GM19351 (cell line): ENCODE measurements around the gene SPTBN4.
A peak's percentile ranks its signal among the peaks of the same experiment; 100 is the strongest.
"Not testable (repeated sequence)": the region's sequence is repeated elsewhere in the genome, so short reads cannot be mapped to it uniquely, and the experiment has no call there.

Experiments
- ATAC-seq: cut with Tn5 transposase; IDR thresholded peaks from one replicate; pipeline ENCODE4 v1.9.1; 2021; ENCODE audit warnings: mild to moderate bottlenecking, moderate library complexity; ENCODE audit not compliant: unreplicated experiment

SPTBN4 gene

GRCh38 chr19:40466985-40467734, at the start of gene SPTBN4:
Gene SPTBN4 (plus strand): TSS chr19:40467001. CDS start chr19:40472622, 5,621 bp downstream.
- no peak for ATAC-seq

- no peak for ATAC-seq
Measured at GRCh38 chr19:40417643-40417981, 49.2 kb upstream of the SPTBN4 start.

GRCh38 chr19:40418040-40418439, 48.8 kb upstream of the SPTBN4 start:
- no peak for ATAC-seq

GRCh38 chr19:40419066-40419612, 47.7 kb upstream of the SPTBN4 start:
- no peak for ATAC-seq

GRCh38 chr19:40419780-40420179, 47.0 kb upstream of the SPTBN4 start:
- no peak for ATAC-seq

- ATAC-seq, result no peak
Measured at GRCh38 chr19:40420451-40420765, 46.4 kb upstream of the SPTBN4 start.

GRCh38 chr19:40420766-40421765, 45.7 kb upstream of the SPTBN4 start:
- ATAC-seq, result no peak

- ATAC-seq, result no peak
Measured at GRCh38 chr19:40421993-40422747, 44.6 kb upstream of the SPTBN4 start.

- ATAC-seq, result no peak
Measured at GRCh38 chr19:40422748-40423566, 43.8 kb upstream of the SPTBN4 start.

- no peak for ATAC-seq
Measured at GRCh38 chr19:40423938-40424337, 42.9 kb upstream of the SPTBN4 start.

- peak; percentile 6 for ATAC-seq
Measured at GRCh38 chr19:40424637-40425449, 42.0 kb upstream of the SPTBN4 start.

- peak; percentile 83 for ATAC-seq
Measured at GRCh38 chr19:40425450-40426287, 41.1 kb upstream of the SPTBN4 start, which contains the start of gene SERTAD1. Gene SERTAD1 (minus strand): TSS chr19:40425992. CDS start chr19:40423546, 2,446 bp downstream.

- not testable (repeated sequence) for ATAC-seq
Measured at GRCh38 chr19:40428197-40428596, 38.6 kb upstream of the SPTBN4 start.

- ATAC-seq, result not testable (repeated sequence)
Measured at GRCh38 chr19:40430242-40430641, 36.6 kb upstream of the SPTBN4 start.

GRCh38 chr19:40431698-40432097, 35.1 kb upstream of the SPTBN4 start:
- no peak for ATAC-seq

- ATAC-seq, result not testable (repeated sequence)
Measured at GRCh38 chr19:40432760-40433159, 34.0 kb upstream of the SPTBN4 start.

- no peak for ATAC-seq
Measured at GRCh38 chr19:40433391-40434216, 33.2 kb upstream of the SPTBN4 start.
